RCC 7860 (cell line): ENCODE data around the gene PPIG.
"Not testable (repeated sequence)": the region's sequence is repeated elsewhere in the genome, so short reads cannot be mapped to it uniquely, and the experiment has no call there.

Experiments
- DNase-seq: peaks from one replicate; pipeline ENCODE4 v3.0.0-alpha.2; 2015; ENCODE audit warnings: low spot score
- FAIRE-seq: peaks from 2 replicates; lab custom pipeline; 2012; peaks lifted over from hg19 to GRCh38; lab: Jason Lieb, UNC

The PPIG gene

GRCh38 chr2:169661265-169661664 lies 77.1 kb downstream of the PPIG start:
- FAIRE-seq = no peak

GRCh38 chr2:169662744-169663143 lies 78.6 kb downstream of the PPIG start:
- DNase-seq = no peak
- no peak for FAIRE-seq

More at GRCh38 chr2:169661265-169661664, 77.1 kb downstream of the PPIG start:
- no peak for DNase-seq

DNA sequence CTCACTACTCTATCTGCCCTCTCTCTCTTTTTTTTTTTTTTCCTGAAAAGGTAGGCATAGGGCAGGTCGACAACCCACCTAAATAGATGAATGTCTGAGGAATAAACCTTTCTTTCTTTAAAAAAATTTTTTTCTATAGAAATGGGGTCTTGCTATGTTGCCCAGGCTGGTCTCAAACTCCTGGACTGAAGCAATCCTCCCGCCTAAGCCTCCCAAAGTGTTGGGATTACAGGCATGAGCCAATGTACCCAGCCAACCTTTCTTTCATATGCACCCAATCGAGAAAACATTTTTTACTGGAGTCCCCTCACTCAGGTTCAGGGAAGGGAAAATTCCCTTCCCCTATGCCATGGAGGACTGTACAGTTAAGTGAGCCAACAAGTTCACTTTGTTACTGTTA lies 79.1 kb downstream of the PPIG start:
- DNase-seq (no peak), FAIRE-seq (no peak)

DNA sequence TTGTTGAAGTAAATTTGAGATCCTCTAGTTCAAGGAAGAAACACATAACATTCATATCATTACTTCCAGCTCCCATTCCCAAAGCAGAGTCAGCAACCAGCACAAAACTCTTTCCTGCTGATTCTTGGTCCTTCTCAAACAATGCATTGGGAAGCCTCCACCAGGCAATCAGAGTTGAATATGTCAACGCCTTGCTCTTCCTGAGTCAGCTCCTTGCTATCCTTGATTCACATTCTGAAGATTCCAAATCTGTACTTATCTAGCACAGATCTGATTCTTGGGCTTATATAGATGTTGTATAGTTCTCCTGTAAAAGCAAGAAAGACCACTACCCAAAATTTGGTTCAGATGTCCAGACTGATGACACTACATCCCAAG lies 80.4 kb downstream of the PPIG start:
- FAIRE-seq (no peak), DNase-seq (no peak)

GRCh38 chr2:169664978-169665930 lies 81.1 kb downstream of the PPIG start:
- FAIRE-seq = no peak
- DNase-seq = no peak

DNA sequence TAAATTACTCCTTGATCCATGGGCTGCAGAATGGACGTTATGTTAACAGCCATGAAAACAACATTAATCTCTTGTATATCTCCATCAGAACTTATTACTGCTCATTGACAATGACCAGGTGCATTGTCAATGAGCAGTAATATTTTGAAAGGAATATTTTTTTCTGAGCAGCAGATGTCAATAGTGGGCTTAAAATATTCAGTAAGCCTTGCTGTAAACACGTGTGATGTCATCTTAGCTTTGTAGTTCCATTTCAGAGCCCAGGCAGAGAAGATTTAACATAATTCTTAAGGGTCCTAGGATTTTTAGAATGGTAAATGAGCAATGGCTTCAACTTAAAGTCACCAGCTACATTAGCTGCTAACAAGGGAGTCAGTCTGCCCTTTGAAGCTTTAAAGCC lies 83.4 kb downstream of the PPIG start:
- no peak for DNase-seq
- no peak for FAIRE-seq

DNA sequence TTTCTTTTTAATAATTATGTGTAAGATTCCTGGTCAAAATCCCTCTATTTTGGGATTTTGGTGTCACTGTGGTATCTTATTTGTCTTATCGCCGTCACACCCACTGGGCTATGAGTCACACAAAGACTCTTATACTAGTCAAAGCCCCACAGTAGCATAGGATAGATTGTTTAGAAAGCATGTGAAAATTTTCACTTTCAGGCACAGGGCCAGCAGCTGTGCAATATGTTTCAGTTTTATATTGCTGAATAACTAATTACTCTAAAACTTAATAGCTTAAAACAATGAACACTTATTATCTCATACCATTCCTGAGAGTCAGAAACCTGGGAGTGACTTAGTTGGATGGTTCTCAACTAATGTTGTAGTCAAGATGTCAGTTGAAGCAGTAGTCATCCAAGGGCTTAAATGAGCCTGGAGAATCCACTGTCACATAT lies 86.1 kb downstream of the PPIG start:
- FAIRE-seq (no peak), DNase-seq (no peak)

GRCh38 chr2:169670937-169671336 lies 86.8 kb downstream of the PPIG start:
- no peak for FAIRE-seq

DNA sequence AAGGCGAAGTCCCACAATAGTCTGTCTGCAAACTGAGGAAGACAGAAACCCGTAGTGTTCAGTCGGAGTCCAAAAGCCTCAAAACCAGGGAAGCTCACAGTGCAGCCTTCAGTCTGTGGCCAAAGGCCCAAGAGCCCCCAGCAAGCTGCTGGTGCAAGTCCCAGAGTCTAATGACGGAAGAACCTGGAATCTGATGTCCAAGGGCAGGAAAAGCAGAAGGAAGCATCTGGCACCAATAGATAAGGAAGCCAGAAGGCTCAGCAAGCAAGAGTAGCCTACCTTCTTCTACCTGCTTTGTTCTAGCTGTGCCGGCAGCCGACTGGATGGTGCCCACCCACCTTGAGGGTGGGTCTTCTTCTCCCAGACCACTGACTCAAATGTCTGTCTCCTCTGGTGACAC lies 88.3 kb downstream of the PPIG start:
- FAIRE-seq (no peak), DNase-seq (no peak)

More at GRCh38 chr2:169670937-169671336, 86.8 kb downstream of the PPIG start:
- no peak for DNase-seq

DNA sequence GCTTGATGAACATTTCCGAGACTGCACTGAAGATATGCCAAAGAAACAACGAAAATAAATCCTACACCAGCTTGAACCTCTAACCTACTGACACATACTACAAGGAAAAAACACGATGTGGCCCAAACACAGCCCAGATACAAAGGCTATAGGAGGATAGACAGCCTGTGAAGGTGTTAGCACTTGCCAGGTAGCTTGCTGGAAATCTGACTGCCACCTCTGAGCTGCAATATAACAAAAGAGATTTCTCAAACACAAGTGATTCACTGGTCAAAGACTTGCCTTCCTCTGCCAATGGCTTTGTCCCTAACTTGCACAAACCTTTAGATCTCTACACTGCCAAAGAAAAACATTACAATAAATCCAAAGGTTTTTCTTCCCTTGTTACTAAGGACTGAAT lies 89.0 kb downstream of the PPIG start:
- DNase-seq = no peak

GRCh38 chr2:169673921-169674320 lies 89.8 kb downstream of the PPIG start:
- DNase-seq (no peak), FAIRE-seq (no peak)

More for the DNA sequence above, 89.0 kb downstream of the PPIG start:
- FAIRE-seq = no peak

DNA sequence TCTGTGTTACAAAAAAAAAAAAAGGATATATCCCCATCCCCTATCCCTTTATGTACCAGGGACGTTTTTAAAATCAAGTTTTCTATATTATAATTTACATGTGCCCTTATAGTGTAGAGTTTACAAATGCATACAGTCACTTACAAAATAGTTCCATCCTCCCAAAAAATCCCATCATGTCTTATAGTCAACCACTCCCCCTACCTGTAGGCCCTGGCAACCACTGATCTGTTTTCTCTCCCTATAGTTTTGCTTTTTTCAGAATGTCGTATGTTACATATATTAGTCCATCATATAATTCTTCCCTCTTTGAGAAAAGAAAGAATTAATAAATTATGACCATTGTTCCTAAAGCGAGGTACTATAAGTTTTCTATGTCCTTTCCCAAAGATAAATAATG lies 92.2 kb downstream of the PPIG start:
- DNase-seq (no peak), FAIRE-seq (no peak)

DNA sequence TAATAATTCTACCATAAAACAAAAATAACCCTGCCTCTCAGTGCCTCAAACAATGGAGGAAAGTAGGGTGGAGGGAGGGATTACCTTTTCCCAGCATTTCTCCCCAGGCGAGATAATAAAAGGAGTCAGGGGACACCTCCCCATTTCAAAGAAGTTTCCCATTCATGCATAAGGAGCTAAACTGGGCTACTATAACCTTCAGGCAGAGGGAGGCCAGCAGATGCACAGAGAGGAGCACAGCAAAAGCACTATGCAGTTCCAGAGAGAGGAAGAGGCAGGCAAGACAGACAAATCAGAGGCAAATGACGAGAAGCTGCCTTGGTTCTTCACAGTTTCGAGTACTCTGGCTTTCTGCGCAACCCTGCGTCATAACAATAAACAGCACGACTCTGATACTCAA lies 92.7 kb downstream of the PPIG start:
- DNase-seq = no peak
- FAIRE-seq = no peak

- no peak for DNase-seq
- FAIRE-seq = no peak
These were observed 98.9 kb downstream of the PPIG start for GRCh38 chr2:169683054-169683424.

DNA sequence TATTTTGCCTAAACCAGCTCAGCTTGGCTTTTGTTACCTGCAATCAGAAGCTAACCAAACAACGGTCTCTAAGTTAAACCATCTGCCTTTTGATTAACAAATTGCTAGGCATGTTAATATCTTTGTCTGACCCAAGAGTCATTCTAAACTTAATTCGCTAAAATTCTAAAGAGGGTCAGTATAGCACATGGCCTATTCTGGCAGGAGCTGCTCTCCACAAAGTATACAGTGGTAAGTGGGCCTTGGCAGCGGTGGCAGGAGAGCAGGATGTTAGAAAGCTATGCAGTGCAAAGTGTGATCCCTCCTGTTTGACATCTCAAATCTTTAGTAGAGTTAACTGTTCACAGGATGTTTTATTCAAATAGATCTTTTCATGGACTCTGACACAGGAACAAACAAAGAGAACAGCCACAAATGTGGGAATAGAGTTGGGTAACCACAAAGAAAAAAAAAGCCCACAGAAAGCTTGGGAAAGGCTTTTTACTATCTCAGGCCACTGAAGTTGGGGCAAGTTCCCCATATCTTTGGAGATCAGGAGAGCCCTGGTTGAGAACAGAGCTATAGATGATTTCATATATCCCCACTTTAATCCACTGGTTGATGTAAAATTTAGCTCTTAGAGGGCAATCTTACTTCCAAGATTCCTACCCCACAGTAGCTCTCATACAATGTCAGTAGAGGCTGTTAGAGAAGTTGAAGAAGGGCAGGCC lies 99.4 kb downstream of the PPIG start:
- FAIRE-seq = no peak
- no peak for DNase-seq

- DNase-seq (no peak), FAIRE-seq (no peak)
These were observed 100.0 kb downstream of the PPIG start for GRCh38 chr2:169684135-169684565.

DNA sequence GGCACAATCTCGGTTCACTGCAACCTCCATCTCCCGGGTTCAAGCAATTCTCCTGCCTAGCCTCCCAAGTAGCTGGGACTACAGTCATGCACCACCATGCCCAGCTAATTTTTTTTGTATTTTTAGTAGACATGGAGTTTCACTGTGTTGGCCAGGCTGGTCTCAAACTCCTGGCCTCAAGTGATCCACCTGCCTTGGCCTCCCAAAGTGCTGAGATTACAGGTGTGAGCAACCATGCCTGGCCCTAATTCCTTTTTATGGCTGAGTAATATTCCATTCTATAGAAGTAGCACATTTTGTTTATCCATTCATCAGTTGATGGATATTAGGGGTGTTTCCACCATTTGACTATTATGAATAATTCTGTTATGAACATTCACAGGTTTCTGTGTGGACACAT lies 100.6 kb downstream of the PPIG start:
- DNase-seq, FAIRE-seq: not testable (repeated sequence)

GRCh38 chr2:169686825-169687224 lies 102.7 kb downstream of the PPIG start:
- not testable (repeated sequence) for FAIRE-seq, DNase-seq

- not testable (repeated sequence) for DNase-seq, FAIRE-seq
These were observed 103.8 kb downstream of the PPIG start for GRCh38 chr2:169687943-169688342.

DNA sequence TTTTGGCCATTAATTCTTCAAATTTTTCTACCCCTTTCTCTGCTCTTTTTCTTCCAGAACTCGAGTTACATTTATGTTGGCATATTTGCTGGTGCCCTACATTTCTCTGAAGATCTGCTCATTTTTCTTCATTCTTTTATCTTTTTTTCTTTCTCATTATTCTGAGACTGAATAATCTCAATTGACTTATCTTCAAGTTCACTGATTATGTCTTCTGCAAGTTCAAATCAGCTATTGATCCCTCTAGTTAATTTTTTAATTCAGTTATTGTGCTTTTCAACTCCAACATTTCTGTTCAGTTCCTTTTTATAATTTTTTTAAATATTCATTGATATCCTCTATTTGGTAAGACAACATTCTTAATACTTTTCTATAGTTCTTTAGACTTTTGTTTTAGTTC lies 106.8 kb downstream of the PPIG start:
- no peak for FAIRE-seq
- no peak for DNase-seq
